Measurements from ENCODE around the gene NRG3.

The NRG3 gene

DNA sequence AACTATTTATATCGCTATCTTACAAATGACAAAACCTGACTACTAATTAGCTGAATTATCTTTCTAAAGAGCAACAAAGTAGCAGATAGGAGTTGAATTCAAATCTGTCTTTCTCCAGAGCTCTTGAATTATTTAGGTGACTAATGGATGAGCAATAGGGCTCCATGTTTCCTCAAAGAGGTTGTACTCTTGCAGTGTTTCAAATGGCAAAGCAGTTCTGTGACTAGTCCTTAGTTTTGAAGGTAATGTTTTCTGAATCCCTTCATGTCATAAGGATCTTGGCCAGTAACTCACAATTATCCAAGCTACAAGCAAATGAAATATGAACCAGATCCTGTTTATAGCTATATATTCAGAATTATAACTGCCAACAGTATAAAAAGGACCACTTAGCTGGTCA lies 999.7 kb downstream of the NRG3 start:
- DNase-seq: no peak

DNA sequence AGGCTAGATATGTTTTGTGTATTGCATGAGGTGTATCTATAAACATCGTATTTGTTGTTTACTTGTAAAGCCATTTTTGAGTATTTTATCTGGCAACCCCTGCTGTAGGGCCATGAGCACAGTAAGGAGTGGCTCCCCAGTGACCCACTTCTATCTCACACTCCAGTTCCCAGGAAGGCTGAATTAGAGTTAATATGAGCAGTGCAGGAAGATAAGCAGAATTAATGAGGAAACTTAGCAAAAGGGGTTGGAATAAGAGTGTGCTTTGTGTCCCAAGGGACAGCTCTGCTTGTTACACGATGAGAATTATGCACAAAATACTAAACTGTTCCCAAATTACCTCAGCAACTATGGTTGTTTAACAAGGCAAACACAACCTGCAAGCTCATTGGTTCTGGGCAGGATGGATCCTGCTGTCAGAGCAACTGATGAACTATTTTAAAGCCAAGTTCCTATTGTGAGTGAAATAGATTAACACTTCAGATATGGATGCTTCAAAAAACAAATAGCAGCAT lies 1005.8 kb downstream of the NRG3 start:
- DNase-seq: no peak

DNA sequence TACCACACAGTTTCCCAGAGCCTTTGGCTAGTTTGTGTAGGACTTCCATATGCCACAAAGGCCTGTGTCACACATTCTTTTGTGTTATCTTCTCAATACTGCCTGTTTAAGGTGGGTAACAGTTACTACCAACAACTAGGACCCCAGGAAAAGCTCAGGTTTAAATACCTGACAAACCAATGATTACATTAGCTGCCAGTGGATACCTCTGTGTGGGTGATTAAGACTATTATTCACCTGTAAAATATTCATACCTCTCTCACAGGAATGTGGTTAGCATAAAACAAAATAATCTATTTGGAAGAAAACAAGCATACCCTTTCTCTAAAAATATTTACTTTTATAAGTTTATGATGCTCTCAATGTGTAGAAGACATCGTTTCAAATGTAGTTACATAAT lies 1007.7 kb downstream of the NRG3 start:
- DNase-seq: no peak

DNA sequence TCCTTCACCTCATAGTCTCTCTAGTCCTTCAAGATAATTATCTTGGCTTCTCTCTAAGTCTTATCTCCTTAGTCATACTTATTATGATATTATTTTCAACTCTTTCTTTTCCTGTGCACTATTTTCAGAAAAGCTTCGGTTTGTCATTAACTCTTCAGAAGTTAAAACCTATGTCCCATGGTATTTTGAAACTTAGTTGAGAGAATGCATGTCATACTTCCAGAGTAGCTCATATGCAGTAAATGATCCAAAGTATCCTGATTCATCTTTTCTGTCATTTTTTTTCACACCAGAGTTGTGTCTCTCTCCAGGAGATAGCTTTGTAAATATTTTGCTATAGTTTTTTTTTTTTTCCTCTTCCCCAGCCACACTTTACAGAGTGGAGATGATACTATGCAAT lies 1008.6 kb downstream of the NRG3 start:
- no peak for DNase-seq

DNA sequence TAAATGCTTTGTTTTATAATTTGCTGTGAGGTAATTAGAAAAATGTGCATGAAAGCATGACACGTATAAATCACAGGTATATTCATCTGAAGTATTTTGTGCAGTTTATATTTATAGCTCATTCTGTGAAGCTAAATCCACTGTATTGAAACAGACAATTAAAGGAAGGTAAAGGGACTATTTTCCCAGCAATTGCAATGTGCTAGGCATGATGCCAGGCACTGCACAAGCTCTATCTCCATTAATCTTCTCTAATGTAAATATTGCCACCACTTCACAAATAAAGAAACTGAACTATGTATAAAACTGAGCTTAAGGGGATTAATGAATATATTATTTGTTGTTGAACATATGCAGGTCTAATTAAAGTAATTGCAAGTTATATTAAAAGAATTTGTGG lies 1012.5 kb downstream of the NRG3 start:
- no peak for DNase-seq

DNA sequence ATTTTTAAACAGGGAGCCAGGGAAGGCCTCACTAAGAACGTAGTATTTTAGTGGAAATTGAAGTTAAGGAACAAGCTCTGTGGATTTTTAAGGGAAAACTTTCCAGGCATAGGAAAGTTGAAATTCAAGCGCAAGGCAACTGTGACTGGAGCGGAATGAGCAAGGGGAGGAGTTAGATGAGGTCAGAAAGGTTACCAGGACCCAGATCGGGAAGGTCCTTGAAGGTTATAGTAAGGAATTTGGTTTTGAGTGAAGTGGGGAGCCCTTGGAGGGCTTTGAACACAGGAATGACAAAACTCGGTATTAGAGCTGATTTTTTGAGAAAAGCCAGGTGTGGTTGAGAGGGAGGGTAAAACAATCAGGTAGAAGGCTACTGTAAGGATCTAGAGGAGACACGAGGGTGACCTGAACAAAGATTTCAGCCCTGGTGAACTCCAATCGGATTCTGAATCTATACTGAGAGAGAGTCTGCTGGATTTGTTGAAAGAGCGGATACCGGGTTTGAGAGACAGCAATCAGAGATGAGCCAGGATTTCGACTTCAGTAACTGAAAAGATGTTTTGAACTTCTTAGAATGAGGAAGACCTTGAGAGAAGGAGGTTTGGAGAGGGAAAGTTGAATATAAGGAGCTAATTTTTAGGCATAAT lies 1013.9 kb downstream of the NRG3 start:
- DNase-seq: no peak

DNA sequence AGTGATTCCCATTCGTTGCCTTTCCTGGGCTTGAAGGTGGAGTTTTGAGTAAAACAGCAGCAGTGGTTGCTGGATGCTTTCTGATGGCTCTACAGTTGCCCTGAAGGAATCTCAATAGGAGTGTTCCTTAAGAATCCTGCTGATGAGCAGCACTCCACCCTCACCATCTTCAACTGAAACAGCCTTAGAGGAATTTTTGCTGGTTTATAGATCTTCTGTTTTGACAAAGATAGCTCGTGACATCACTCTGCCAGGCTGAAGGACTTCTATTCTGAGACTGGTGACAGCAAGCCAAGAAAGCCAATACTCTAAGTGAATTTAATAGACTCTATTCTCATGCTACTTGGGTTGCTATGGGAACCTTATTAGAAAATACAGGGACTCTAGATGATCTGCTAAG lies 1014.7 kb downstream of the NRG3 start:
- DNase-seq: no peak

DNA sequence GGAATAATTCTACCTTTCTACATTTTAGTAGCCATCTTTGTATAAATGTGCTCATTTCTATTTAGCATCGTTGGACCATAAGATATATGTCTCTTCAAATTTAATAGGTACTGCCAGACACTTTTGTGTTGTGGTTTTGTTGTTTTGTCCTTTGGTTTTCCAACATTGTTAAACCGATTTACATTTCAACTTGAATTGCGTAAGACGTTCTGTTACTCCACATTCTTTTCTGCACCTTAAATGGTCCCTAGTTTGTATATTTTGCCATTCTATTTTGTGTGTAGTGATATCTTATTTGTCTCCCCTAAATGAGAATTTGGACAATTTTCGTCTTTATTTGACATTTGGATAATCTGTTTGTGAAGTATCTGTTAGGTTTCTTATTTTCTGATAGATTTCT lies 1015.6 kb downstream of the NRG3 start:
- DNase-seq: no peak

DNA sequence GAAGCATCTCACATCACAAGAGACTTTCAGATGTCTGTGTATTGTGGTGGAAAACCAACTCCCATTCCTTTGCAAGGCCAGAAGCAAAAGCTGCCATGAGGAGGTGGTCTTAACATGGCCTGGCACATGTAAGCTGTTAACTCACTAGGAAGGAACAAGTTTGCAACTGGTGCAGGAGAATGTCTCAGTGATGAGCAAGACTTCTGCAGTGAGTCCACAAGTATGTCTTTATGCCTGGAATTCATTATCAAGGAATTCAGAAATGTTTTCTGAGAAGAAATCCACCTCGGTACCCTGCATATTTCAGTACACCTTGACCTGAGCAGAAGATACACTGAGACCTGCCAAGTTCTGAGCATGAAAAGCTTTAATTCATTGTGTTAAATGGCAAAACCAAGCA lies 1033.1 kb downstream of the NRG3 start:
- no peak for DNase-seq

DNA sequence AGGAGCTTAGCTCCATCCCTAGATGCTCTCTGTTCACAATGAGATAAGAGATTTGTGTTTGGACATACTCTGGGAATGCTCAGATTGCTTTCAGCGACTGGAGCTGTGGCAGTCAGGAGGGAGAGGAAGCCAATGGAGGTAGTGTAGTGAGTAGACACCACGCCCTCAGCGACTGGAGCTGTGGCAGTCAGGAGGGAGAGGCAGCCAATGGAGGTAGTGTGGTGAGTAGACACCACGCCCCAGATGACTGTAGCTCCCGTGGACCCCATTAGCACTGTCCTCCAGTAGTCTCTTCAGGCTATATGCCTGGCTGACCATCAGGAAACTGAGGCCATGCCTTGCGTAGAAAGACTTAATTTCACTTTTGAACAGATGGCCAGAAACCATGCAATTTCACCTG lies 1033.8 kb downstream of the NRG3 start:
- DNase-seq: no peak

DNA sequence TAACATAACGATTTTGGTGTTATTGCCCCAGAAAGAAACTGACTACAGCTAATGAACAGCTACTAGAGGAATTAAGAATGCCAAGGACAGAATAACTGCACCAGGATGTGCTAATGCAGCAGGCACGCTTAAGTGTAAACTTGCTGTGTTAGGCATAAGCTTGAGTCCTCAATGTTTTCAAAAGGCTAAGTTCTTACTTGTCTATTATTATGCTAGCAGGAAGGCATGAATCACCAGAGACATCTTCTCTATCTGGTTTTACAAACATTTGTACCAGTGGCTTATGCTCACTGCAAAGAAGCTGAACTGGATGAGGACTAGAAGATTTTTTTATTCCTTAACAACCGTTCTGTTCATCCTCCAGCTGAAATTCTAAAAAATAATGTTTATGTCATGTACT lies 1035.3 kb downstream of the NRG3 start:
- no peak for DNase-seq

DNA sequence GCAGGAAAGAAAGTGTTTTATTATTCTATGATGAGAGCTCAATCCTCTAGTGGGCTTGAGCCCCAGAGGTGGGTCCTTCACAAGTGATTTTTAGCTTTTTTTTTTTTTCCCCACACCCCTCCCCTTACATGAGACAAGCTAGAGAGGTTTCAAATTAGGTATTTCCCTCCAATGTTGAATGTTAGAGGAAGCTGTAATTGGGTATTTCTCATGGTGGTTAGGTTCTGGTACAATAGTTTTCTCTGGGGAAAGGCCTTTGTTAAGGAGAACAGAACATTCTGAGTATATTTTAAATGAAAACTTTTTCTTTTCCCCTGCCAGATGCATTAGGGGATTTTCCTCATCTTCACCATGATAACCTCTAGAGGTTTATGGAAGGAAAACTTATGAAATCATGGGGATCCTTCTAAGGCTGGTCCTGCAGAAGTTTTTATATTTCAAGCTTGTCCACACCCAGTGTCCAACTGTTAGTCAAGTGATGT lies 1039.7 kb downstream of the NRG3 start:
- no peak for DNase-seq

DNA sequence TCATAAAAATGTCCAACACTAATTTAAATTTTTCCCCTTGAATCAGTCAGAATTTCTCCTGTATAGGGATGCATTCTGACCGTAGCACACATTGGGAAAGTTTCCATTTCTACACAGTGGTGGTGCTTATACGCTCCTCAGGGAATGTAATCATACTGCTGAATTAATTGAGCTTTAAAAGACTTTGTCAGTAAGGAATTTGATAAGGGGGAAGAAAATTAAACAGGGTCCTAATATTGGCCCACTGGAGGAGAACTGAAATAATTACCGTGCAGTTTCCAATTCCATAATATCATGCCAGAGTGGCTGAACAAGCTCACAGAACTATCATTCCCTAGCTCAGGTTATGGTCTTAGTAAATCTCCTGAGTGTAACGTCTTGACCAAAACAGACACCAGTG lies 1041.9 kb downstream of the NRG3 start:
- DNase-seq: no peak

DNA sequence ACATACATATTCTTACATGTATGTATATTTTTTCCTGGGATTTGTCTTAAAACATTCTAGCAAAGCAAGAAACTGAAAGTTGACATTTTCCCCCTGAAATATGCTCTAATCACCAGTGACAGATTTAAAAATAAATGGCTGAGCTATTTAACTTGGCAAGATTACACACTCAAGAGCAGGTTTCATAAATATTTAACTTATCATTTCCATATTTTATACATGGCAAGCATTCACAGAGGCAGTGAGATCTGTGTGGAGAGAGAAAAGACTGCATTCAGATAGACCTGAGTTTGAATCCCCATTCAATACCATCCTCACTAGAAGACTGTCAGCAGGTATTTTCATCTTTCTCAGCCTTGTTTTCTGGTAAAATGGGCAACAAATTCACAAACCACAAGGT lies 1043.0 kb downstream of the NRG3 start:
- DNase-seq: no peak

DNA sequence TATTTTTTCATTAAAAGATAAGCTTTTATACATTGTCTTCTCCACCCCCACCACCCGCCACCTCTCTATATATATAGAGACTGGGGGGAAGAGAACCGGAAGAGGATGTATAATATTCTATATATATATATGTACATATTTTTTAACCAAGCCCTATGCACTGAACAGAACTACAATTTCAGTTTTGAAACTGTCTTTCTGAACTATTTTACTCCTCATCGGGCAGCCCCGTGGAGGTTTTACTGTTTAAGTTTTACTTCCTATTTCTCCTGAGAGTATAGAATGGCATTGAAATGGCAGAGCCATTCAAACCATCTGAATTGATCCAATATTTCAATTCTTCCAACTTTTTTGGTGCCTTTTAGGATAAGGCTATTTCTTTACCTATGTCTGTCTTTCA lies 1047.1 kb downstream of the NRG3 start:
- DNase-seq: no peak

DNA sequence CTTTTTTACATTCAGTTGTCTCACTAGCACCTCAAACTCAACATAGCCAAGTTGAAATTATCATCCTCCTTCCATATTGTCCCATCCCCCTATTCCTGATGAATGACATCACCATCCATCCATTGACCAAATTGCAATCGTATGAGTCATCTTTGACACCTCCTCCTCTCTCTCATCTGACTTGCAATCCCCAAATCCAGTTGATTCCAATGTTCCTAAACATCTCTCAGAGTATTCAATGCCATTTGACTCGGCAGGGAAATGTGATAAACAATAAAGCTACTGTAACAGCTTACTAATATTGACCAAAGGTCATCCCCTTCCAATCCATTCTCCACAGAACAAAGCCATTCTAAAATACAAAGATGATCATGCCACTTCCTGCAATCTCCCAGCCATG lies 1047.8 kb downstream of the NRG3 start:
- no peak for DNase-seq

DNA sequence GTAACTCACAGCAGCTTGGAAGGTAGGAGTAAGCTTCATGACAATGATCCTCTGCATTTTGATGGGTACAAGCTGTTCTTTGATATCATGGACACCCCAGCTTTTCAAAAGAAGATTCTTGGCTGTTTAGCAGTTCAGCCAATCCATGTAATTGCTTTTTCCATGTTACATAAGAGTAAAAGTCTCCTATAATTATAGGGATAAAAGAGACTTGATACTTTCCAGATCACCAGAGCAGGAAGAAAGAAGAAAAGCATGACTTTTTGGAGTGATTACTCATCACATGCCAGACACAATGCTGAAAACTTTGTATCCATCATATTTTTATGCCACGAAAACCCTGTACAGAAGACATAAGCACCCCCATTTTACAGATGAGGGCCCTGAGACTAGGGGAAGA lies 1049.7 kb downstream of the NRG3 start:
- DNase-seq: no peak

DNA sequence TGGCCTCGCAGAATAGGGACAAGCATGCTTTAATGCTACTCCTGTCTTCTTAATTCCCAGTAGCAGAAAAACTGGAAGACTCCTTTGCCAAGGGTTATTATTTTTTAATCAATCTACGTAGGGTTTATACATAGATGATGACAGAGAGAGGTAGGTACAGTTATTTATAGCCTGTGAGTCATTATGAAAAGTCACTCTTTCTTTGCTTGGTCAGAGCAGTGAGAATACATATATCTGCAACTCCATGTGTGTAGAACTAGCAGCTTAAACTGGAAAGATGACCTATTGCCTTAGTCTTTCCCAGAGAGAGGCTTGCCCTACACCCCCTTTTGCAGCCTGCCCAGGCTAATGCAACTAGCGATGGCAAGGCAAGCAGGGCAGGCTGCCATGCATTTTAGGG lies 1050.6 kb downstream of the NRG3 start:
- DNase-seq: peak; percentile 1

DNA sequence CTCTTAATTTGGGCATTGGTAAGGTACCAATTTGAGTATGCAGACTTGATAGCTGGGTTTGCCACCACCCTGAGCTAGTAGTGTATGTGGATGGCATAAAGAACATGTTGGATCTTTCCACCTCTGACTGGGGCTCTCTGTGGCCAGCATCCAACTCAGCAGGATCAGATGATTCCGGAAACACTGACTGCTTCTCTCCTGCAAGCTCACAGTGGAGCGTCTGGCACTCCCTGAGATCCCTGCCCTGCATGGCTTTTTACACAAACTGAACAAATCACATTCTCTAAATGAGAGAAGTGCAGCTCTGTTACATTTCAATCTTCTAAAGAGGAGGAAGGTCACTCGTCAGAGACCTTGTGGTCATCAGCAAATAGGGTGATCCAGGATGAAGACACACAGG lies 1057.5 kb downstream of the NRG3 start:
- no peak for DNase-seq

DNA sequence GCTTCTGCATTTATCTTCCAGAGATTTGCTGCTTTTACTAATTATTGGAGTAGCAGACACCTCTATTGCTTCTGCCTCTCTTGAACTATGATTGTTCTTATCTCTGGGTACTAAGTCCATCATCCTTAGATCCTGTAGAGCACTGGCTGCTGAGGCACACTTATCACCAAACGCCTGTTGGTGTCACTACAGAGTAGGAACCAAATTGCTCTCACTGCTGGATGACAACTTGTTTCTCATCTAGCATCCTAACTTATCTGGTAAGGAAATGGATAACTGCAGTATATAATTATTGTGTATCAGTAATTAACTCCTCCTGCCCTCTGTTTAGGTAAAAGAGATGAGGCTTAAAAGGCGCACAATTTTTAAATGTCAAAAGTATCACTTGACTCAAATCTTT lies 1059.4 kb downstream of the NRG3 start:
- DNase-seq: no peak

DNA sequence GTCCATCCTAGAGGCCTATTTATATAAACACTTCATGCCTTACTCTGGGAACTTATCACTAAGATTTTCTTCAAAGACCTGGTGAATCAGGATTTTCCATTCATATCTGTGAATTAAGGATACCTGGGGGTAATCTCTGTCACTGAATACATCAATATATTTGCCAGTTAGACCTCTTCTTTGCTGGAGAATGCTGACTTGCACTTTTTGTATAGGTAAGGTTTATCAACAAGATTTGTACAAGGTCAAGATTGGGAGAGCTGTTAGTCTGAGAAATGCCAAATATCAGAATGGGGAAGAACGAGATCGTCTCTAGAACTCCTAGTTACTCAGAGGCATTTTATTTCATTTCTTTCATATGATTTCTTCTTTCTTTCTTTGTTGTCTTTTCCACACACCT lies 1060.0 kb downstream of the NRG3 start:
- DNase-seq: no peak

DNA sequence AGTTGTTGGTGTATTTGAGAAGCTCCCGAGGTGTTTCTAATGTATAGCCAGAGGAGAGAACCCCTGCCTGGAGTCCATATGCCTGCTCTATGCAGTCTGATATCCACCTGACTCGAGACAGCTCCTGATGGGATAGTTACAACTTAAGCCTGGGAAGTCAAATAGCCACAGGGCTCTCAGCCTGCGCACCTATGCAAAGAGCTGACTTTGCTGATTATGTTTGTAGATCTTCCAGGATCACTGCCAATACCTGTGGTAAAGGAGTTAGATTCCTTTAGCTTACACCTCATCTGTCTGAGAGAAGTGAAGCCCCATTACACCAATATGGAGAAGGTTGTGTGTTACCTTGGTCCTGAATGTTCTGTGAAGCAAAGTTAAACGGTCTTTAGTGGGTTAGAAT lies 1063.3 kb downstream of the NRG3 start:
- no peak for DNase-seq

DNA sequence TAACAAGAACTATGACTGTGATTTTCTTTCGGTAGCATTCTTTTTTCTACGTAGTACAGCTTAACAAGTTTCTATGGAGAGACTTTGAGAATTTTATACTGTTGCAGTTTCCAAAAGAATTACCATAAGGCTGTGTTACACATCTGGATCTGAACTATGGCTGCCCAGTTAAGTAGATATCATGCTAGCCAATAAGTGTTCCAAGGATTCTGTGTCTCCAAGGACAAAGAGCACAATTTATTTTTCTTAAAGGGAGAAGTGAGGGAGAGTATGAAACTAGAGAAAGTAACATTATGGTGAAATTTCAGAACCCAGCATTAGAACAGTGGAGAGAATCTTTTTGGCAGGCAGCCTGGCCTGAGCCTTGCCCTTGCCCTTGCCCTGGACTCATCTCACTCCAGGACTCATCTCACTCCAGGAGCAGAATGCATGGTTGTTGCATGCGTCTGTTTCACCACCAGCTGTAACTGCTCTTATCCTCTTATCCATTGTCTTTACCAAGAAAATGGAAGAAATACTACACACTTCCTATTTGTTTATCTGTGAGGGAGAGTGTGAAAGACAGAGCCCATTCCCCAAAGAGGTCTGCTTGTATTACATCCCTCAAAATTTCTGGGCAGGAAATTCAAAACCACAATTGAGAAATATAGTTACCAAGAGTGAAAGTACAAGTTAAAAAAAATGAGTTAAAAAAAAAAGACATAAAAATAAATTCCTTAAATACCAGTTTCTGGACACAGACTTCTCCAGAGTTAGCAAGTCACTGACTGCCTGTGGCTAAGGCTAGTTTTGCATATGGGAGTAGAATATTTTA lies 1067.5 kb downstream of the NRG3 start:
- peak; percentile 3 for DNase-seq

DNA sequence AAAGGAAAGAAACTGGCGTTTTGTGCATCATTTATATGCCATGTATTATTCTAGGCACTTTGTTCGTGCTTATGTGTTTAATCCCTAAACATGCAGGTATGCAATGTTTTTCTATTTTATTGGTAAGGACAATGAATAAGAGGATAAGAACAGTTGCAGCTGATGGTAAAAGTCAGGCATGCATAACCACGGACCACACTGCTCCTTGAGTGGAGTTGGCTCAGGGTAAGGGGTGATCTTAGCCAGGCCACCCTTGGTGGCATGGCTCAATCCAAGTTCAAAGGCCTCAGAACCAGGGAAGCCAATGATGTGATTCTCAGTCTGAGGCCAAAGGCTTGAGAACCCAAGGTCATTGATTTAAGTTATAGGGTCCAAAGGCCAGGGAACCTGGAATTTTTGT lies 1068.1 kb downstream of the NRG3 start:
- DNase-seq: no peak
